Activated T-cell treated with anti-CD3 and anti-CD28 coated beads for 1 hour (primary cell): ENCODE data around the gene ZNF200.

Experiments
- DNase-seq: peaks from one replicate; pipeline ENCODE4 v3.0.0-alpha.2; 2020; ENCODE audit warnings: low read depth

ZNF200 gene

DNA sequence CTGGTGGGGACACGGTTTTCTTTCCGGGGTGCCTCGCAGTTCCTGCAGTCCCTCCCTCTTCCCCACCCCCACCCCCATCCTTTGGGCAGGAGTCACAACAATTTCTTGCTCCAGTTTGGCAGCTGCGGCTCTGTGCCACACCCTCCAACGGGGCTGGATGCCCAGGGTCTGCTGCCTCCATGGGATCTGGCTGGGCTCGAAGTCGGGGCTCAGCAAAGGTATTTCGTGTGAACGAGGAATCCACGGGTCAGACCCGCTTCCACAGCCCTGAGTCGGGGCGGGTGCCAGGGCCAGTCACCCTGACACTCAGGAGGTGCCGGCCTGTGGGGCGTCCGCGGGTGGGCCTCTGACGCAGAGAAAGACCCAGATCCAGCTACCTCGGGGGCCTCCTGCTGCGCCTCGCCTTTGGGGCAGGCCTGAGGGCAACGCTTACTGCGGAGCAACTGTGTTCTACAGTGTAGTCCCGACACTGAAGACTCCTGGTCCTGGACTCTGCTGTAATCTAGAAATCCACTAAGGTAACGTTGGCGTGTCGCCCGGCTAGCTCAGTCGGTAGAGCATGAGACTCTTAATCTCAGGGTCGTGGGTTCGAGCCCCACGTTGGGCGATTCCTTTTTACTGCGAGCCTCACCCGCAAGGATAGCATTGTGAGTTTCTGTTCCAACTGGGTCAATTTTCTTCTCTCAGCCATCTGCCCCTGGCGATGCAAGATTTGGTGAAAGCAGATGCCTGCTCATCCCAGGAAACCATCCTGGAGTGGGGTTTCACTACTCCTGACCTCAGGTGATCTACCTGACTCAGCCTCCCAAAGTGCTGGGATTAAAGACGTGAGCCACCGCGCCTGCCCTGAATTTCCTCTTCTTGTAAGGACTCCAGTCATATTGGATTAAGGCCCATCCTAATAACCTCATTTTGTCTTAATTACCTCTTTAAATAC, 59.5 kb downstream of the ZNF200 start:
- no peak for DNase-seq

DNA sequence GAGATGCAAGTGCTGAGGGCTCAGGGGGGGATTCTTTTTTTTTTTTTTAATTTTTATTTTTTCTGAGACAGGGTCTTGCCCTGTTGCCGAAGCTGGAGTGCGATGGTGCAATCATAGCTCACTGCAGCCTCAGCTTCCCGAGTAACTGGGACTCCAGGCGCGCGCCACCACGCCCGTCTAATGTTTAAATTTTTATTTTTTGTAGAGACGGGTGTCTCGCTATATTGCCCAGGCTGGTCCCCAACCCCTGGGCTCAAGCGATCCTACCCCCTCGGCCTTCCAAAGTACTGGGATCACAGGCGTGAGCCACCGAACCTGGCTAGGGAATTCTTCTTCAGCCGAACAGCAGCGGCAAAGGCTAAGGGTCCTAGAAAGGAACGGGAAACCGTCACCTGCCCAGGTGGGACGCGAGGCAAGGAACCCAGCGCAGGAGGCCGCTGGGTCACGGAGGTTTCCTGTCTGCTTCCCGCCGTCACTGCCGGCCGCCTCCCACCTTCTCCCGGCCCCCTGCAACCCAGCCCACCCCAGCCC, 60.3 kb downstream of the ZNF200 start:
- no peak for DNase-seq

DNA sequence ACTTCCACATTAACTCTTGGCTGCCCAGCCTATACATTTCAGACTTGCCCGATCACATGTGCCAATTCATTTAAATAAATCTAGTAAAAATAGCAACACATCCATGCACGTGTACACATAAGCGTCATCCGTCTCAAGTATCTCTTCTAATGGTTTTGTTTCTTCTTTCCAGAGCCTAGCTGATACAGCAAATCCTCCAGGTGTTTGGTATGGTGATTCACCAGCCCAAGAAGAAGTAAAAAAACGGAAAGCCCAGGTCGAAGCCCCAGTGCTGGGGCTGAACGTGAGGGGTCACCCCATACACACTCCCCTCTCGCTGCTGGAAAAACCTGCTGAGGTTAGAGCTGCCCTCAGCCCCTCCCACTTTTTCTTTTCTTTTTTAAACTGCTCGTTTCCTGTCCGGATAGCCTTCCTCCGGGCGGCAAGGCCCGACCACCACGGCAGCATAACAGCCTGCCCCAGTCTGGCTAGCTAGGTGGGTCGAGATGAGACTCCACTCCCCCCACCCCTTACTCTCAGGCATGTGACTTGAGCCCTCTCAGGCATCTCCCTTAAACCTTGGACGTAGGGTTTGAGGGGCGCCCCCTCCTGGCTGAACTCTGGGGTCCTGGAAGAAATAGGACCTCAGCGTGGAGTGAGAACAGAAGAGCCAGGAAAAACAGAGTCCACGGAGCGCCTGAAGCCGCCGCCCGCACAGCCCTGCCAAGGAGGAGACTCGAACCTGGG, 60.9 kb downstream of the ZNF200 start:
- DNase-seq: no peak
